DND-41 (cell line): ENCODE results near the gene PELI1.
"Not testable (repeated sequence)": the region's sequence is repeated elsewhere in the genome, so short reads cannot be mapped to it uniquely, and the experiment has no call there.

ENCODE experiments used
- ATAC-seq: fragments of 200-7000 bp; cut with Tn5 transposase; 3 replicates; pipeline ENCODE4 v1.9.1; 2021; ENCODE audit warnings: low read depth; ENCODE audit not compliant: insufficient read depth
- DNase-seq: peaks from one replicate; pipeline ENCODE4 v3.0.0-alpha.2; 2020
- H2AFZ ChIP-seq: 2 replicates; pipeline ENCODE4 v1.6.0; 2012; ENCODE audit warnings: low read depth, low read length
- H3K27ac ChIP-seq: 2 replicates; pipeline ENCODE4 v1.5.1; 2012; ENCODE audit warnings: low read length, inconsistent platforms
- H3K27me3 ChIP-seq: fragments of 200-600 bp; sonication (generic); 2 replicates; pipeline ENCODE4 v1.6.0; 2012; ENCODE audit warnings: low read length, mild to moderate bottlenecking, inconsistent platforms; ENCODE audit not compliant: insufficient read depth, poor library complexity
- H3K36me3 ChIP-seq: 2 replicates; pipeline ENCODE4 v1.5.1; 2012; ENCODE audit warnings: low read length, inconsistent platforms; ENCODE audit not compliant: insufficient read depth
- H3K4me1 ChIP-seq: 2 replicates; pipeline ENCODE4 v1.5.1; 2012; ENCODE audit warnings: mild to moderate bottlenecking, low read length; ENCODE audit not compliant: insufficient read depth
- H3K4me2 ChIP-seq: 2 replicates; pipeline ENCODE4 v1.6.0; 2012; ENCODE audit warnings: mild to moderate bottlenecking, moderate library complexity, low read length, inconsistent platforms; ENCODE audit not compliant: insufficient read depth
- H3K4me3 ChIP-seq, 2 experiments: fragments of 200-600 bp in 1 of 2; shearing (Covaris generic) in 1 of 2; 2 replicates each; pipeline ENCODE4 v1.5.1; 2012 to 2016; ENCODE audit warnings: inconsistent platforms in 2 of 2, low read length in 2 of 2, mild to moderate bottlenecking in 2 of 2, low read depth in 1 of 2, moderate library complexity in 1 of 2
- H3K79me2 ChIP-seq: 2 replicates; pipeline ENCODE4 v1.6.0; 2012; ENCODE audit warnings: low read length, inconsistent platforms; ENCODE audit not compliant: insufficient read depth
- H3K9ac ChIP-seq: 2 replicates; pipeline ENCODE4 v1.6.0; 2012; ENCODE audit warnings: low read depth, mild to moderate bottlenecking, inconsistent platforms, low read length, moderate library complexity
- H3K9me3 ChIP-seq: 2 replicates; pipeline ENCODE4 v1.5.1; 2012; ENCODE audit warnings: low read length, moderate library complexity, mild to moderate bottlenecking, inconsistent platforms; ENCODE audit not compliant: insufficient read depth, severe bottlenecking
- H4K20me1 ChIP-seq: 2 replicates; pipeline ENCODE4 v1.6.0; 2012; ENCODE audit warnings: low read length; ENCODE audit not compliant: insufficient read depth
- EZH2 ChIP-seq: IDR thresholded peaks from 3 replicates; pipeline ENCODE4 v1.6.1; 2012; ENCODE audit warnings: borderline replicate concordance, low read depth, mild to moderate bottlenecking, moderate library complexity, low read length, inconsistent platforms; ENCODE audit not compliant: severe bottlenecking
- TF ChIP-seq, protein P1 (sequence below): IDR thresholded peaks from 2 replicates; pipeline ENCODE4 v1.5.1; 2012; ENCODE audit warnings: borderline replicate concordance, low read length, moderate library complexity, mild to moderate bottlenecking; ENCODE audit not compliant: poor library complexity, severe bottlenecking; ENCODE audit errors: extremely low read depth

Gene PELI1

DNA sequence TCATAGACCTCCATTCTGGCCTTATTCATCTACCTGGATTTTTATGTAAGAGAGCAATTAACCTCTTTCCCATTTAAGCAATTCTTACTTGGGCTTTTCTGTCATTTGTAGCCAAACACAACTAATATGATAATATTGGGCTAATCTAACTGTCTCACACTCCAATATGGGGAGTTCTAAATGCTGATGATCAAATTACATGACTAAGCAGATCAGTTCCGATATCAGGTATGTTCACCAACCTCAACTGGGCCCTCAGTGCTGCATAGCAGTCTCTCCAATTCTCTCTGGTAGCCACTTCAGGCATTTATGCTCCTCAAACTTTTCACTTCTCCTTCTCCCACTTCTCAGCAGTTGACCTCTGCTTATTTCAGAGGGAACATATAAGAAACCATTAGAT lies 64.0 kb downstream of the PELI1 start:
- H3K27me3 ChIP-seq, result no peaks in the 10 kb centered on the region
- no peaks in the 10 kb centered on the region for H4K20me1 ChIP-seq
- H3K4me1 ChIP-seq, result no peaks in the 10 kb centered on the region
- no peak overlapping the region for H2AFZ ChIP-seq
- H3K36me3 ChIP-seq, result no peaks in the 10 kb centered on the region
- no peak overlapping the region for H3K4me2 ChIP-seq
- DNase-seq, result no peak
- H3K27ac ChIP-seq, result no peak overlapping the region
- no peaks in the 10 kb centered on the region for H3K9me3 ChIP-seq
- TF ChIP-seq, protein P1, sequence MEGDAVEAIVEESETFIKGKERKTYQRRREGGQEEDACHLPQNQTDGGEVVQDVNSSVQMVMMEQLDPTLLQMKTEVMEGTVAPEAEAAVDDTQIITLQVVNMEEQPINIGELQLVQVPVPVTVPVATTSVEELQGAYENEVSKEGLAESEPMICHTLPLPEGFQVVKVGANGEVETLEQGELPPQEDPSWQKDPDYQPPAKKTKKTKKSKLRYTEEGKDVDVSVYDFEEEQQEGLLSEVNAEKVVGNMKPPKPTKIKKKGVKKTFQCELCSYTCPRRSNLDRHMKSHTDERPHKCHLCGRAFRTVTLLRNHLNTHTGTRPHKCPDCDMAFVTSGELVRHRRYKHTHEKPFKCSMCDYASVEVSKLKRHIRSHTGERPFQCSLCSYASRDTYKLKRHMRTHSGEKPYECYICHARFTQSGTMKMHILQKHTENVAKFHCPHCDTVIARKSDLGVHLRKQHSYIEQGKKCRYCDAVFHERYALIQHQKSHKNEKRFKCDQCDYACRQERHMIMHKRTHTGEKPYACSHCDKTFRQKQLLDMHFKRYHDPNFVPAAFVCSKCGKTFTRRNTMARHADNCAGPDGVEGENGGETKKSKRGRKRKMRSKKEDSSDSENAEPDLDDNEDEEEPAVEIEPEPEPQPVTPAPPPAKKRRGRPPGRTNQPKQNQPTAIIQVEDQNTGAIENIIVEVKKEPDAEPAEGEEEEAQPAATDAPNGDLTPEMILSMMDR, result no peak
- no peak for TF ChIP-seq EZH2
- no peak overlapping the region for H3K4me3 ChIP-seq
- ATAC-seq, result no peak
- no peak overlapping the region for H3K9ac ChIP-seq
- H3K79me2 ChIP-seq, result no peaks in the 10 kb centered on the region

DNA sequence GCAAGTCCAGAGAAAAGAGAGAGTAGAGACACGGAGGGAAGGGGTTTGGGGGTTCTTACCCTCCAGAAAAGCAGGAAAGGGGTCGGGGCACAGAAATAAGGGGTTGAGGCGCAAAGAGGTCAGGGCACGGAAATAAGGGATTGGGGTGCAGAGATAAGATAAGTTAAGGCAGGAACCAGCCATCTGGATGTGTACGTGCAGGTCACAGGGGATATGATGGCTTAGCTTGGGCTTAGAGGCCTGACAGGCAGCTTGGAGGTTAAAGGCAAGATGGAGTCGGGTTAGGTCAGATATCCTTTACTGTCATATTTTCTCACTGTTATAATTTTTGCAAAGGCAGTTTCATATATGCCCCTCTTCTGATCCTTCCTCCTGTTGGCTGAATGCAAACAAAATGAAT lies 64.5 kb downstream of the PELI1 start:
- H3K27me3 ChIP-seq, H3K4me3 ChIP-seq, H3K27ac ChIP-seq, H2AFZ ChIP-seq, H3K36me3 ChIP-seq, H3K4me2 ChIP-seq, DNase-seq, H3K4me1 ChIP-seq, H3K9ac ChIP-seq, ATAC-seq, H4K20me1 ChIP-seq, H3K9me3 ChIP-seq, H3K79me2 ChIP-seq: not testable (repeated sequence)

DNA sequence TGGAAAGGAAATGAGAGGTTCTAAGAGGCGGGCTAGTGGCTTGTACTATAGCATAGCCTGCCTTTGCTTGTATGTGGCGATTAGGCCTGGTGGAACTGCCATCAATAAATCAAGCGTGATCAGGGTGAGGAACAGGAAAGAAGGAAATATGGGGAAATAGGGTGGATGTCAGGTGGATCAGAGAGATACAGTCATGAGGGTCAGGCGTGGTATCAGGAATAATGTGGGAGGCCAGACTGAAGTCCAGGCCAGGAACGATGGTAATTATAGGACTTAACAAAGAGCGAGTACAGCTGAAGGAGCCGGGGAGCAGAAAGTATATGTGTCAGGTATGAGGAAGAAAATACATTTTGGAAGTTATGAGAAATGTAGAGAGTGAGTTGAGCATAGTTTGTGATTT lies 67.4 kb downstream of the PELI1 start:
- not testable (repeated sequence) for ATAC-seq, H3K4me3 ChIP-seq, H3K9ac ChIP-seq, H3K27me3 ChIP-seq, DNase-seq, H3K9me3 ChIP-seq, H3K4me1 ChIP-seq, H3K4me2 ChIP-seq, H3K36me3 ChIP-seq, H3K79me2 ChIP-seq, H2AFZ ChIP-seq, H3K27ac ChIP-seq, H4K20me1 ChIP-seq

DNA sequence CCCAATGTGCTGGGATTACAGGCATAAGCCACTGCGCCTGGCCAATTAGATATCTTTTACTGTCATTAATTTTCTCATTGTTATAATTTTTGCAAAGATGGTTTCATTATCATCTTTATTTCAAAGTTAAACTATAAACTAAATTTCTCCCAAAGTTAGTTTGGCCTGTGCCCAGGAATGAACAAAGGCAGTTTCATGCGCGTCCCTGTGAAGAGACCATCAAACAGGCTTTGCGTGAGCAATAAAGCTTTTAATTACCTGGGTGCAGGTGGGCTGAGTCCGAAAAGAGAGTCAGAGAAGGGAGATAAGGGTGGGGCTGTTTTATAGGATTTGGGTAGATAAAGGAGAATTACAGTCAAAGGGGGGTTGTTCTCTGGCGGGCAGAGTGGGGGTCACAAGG lies 69.6 kb downstream of the PELI1 start:
- not testable (repeated sequence) for H3K36me3 ChIP-seq, H3K9ac ChIP-seq, H2AFZ ChIP-seq, ATAC-seq, H3K9me3 ChIP-seq, H4K20me1 ChIP-seq, H3K4me2 ChIP-seq, H3K27me3 ChIP-seq, H3K79me2 ChIP-seq, H3K27ac ChIP-seq, H3K4me1 ChIP-seq, DNase-seq, H3K4me3 ChIP-seq

DNA sequence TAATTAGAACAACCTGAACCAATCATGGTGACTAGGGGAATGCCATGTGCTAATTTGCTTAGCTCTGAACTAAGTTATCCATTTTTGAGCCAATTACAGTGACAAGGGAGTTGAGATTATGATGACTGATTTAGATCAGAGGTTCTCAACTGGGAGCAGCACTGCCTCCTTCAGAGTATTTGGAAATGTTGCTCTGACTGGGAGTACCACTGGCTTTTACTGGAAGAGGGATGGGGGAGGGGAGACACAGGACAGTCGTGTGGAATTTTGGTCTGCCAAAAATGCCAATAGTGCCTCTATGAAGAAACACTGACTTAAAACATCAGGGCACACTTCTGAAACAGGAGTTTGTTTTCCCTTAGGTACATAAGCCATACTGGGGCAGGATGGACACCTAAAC lies 76.9 kb downstream of the PELI1 start:
- no peak overlapping the region for H2AFZ ChIP-seq
- ATAC-seq, result no peak

More for the DNA sequence above, 76.9 kb downstream of the PELI1 start:
- Histone ChIP-seq H4K20me1 (no peaks in the 10 kb centered on the region), H3K4me3 (no peak overlapping the region), H3K36me3 (no peaks in the 10 kb centered on the region), H3K4me1 (peaks cover 2% of the 10 kb centered on the region; the same call in 1 of the 2 replicates), H3K79me2 (no peaks in the 10 kb centered on the region), H3K9ac (no peak overlapping the region), H3K27ac (no peak overlapping the region), H3K9me3 (no peaks in the 10 kb centered on the region), H3K27me3 (no peaks in the 10 kb centered on the region), H3K4me2 (no peak overlapping the region)
- TF ChIP-seq EZH2, result no peak
- TF ChIP-seq, protein P1, result no peak
- no peak for DNase-seq
